ENCODE measurements around the gene RNF115.
"Not testable (repeated sequence)": the region's sequence is repeated elsewhere in the genome, so short reads cannot be mapped to it uniquely, and the experiment has no call there.

Gene RNF115

GRCh38 chr1:145827966-145828365, 4.1 kb upstream of the RNF115 start:
- DNase-seq (ENCODE audit: low spot score), result no peak

DNA sequence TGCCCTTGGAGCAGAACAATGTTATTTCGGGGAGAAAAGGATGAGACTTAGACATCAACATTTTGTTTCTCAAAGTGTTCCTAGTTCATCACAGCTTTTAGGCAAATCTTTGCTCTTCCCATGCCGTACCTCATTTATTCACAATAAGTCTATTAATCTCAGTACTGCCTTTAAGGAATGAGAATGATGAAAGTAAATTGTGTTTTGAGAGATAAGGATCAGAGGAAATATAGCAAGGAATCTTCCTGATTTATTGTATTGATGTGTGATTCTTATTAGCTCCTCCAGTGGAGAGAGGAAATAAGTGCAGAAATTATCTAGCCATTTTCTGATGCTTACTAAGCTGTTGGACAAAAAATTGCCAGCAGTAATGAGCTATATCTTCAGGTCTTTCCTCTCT, 2.1 kb upstream of the RNF115 start:
- DNase-seq (ENCODE audit: low spot score), result no peak

DNA sequence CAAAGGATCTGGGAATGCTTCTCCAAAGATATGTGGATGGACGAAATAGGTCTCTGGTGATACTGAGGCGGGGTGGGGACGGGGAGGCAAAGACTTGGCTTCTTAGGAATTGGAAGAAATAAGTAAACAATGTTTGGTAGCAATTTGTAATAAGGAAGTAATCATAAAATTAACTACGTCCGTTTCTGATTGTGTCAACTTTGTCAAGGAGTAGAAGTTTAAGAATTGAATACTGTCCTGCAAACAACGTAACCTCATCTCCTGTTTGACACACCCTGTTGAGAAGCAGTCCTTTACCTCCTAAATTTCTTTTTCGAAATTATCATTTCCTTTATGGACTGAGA, 576 bp upstream of the RNF115 start:
- no peak for DNase-seq (ENCODE audit: low spot score)

- not testable (repeated sequence) for DNase-seq (ENCODE audit: low spot score)
These were observed 1.0 kb downstream of the RNF115 start for GRCh38 chr1:145822779-145823331.

- DNase-seq (ENCODE audit: low spot score), result not testable (repeated sequence)
These were observed 5.8 kb downstream of the RNF115 start for GRCh38 chr1:145818095-145818494.

DNA sequence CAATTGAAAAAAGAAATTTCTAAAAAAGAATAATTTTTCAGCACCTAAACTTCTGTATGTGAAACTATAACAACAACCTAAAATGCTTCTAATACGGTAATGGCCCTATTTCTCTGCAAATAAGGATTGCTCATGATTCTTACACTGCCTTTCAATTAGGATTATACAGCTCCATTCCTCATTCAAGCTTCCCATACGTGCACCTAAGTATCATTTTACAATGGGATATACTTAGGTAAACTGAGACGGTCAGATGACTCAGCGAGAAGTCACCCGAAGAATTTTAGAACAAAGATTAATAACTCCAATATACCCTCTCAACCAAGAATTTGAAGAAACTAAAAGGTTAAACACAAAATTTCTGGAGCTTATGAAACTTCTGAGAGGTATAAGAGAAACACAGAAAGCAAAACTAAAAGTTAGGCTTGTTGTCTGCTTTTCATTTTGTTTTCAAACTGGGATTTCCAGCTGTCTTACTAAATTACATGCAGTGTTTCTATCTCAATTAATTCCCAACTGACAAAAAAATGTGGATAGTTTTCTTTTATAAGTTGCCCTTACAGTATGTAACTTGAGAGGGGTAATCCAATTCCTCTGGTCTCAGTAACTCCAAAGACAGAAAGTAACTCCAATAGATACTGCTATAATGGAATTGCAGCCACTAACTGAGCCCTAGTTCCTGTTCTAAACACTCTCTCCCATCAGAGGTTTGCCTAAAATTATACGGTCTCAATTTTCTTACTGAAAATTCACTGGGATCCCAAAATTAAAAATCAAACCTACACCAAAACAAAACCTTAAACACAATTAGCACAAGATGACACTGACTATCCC, 10.7 kb downstream of the RNF115 start:
- not testable (repeated sequence) for DNase-seq (ENCODE audit: low spot score)

DNA sequence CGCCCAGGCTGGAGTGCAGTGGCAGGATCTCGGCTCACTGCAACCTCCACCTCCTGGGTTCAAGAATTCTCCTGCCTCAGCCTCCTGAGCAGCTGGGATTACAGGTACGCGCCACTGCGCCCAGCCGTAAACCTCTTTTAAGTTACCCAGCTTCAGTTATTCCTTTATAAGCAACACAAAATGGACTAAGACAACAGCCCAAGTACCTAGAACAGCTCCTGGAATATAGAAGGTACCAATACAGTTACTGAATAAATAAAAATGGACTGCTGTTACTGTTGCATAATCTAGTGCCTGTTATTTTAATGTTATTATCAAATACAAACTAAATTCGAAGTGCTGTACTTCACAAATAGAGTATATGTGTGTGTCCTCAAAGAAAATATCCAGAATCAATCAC, 17.1 kb downstream of the RNF115 start:
- DNase-seq (ENCODE audit: low spot score), result no peak

DNA sequence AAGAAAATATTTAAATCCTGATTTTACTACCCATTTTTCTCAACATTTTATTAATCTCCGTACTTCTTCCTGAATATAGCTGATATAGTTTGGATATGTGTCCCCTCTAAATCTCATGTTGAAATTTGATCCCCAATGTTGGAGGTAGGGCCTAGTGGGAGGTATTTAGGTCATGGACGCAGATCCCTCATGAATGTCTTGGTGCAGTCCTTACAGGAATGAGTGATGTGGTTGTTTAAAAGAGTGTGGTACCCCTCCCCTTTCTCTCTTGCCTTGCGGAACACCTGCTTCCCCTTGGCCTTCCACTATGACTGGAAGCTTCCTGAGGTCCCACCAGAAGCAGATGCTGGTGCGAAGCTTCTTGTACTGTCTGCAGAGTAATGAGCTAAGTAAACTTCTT, 17.5 kb downstream of the RNF115 start:
- no peak for DNase-seq (ENCODE audit: low spot score)

DNA sequence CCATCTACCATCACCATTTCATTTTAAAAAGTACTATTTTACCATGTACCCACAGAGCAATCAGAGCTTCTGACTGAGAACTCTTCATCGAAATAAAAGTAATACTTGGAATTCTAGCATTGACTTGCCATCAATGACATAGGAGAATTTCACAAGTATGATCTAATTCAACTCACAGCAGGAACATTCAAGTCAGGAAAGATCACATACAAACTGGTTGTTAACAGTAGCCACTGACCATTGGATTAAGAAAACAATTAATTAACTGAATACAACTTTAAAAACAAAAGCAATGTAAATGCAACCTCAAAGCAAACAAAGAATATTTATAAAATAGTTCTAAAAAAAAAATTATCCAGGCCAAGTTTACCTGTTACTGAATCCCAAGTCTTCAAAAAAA, 18.8 kb downstream of the RNF115 start:
- DNase-seq (ENCODE audit: low spot score), result peak; percentile 15

DNA sequence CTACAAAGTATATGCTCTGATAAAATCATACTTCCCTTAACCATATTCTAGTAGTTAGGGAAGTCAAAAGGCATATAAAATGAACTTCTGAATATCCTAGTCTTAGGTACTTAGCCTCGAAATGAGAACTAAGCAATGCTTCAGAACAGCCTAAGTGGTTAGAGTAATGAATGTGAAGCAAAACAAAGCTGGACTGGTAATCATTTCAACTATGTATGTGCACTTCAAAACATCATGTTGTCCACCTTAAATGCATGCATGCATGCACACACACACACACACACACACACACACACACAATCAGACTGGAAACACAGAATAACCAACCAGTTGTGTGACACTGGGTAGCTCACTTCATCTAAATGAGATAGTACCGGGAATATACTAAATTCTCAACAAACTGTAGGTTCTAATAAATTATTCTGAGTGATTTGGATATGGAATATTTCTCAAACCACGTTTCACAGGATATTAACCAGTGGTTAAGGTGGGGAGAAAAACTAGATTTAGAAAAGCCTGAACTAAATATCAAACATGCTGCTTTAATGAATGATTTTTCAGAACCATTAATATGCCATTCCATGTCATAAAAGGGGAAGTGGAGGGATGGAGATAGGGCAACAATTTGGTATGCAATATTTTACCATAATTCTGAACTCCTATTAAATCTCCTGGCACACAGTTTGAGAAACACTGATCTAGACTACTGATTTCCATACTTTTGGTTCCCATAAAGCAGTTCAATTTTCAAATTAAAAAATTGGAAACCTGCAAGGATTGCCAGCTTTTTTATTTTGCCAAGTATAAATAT, 19.5 kb downstream of the RNF115 start:
- DNase-seq (ENCODE audit: low spot score), result no peak

DNA sequence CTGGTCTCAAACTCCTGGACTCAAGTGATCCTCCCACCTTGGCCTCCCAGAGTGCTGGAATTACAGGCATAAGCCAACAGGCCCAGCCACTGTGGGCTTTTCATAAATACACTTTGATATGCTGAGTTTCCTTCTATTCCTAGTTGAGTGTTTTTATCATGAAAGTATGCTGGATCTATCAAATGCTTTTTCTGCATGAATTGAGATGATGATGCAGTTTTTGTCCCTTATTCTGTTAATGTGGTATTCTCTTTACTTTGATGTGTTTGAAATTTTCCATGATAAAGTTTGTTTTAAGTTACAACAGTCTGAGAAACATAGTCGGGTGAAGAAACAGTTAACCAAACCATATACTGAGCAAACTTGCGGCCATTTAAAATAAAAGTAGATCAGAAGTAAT, 24.1 kb downstream of the RNF115 start:
- no peak for DNase-seq (ENCODE audit: low spot score)

DNA sequence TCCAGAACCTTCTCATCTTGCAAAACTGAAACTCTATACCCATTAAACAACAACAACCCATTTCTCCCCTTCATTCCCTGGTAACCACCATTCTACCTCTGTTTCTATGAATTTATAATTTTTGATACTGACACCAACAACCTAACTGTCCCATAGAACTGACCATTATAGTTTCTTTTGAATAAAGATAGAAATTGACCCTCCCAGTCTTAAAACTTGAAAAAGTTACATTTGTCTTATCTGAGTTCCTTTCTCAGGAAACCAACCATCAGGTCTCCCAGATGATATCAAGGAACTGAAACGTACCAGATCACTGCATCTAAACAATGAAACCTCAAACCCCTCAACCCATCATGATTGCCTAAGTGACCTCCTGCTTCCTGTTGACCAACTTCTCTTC, 27.1 kb downstream of the RNF115 start:
- DNase-seq (ENCODE audit: low spot score), result no peak

DNA sequence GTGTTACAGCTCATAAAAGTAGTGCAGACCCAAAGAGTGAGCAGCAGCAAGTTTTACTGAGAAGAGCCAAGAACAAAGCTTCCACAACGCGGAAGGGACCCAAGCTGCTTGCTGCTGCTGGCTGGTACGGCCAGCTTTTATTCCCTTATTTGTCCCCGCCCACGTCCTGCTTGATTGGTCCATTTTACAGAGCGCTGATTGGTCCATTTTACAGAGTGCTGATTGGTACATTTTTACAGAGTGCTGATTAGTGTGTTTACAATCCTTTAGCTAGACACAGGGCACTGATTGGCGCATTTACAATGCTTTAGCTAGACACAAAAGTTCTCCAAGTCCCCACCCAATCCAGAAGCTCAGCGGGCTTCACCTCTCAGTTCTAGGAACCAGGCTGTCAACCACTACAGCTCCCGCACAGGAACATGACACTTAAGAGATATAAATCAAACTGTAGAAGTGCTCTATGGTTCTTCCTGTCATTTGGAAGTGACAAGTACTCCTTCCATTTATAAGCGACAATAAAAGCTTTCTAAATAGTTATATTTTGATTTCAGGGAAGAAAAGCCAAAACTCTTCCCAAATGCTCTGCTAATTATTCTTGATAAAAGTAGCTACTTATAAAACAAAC, 28.5 kb downstream of the RNF115 start:
- DNase-seq (ENCODE audit: low spot score), result no peak

DNA sequence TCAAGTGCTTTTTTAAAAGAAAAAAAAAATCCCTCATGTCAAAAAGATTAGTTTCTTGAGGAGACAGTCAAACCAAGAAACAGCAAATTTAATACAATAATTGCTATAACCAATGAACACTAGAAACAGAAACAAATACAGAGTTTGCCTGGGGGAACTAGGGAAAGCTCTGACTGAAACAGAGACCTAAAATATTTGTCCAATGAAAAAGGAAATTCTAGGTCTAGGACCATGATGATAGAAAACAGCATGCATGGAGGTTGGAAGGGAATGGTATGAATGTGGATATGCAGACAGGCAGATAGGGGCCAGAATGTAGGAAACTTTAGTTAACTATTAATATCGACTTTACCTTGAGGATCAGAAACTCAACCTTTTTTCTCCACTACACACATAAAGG, 31.4 kb downstream of the RNF115 start:
- no peak for DNase-seq (ENCODE audit: low spot score)

- DNase-seq (ENCODE audit: low spot score), result not testable (repeated sequence)
These were observed 32.0 kb downstream of the RNF115 start for GRCh38 chr1:145791860-145792259.

GRCh38 chr1:145788580-145788979, 35.3 kb downstream of the RNF115 start:
- DNase-seq (ENCODE audit: low spot score), result no peak

GRCh38 chr1:145786271-145786670, 37.6 kb downstream of the RNF115 start:
- no peak for DNase-seq (ENCODE audit: low spot score)

GRCh38 chr1:145785547-145785946, 38.3 kb downstream of the RNF115 start:
- DNase-seq (ENCODE audit: low spot score), result no peak

- DNase-seq (ENCODE audit: low spot score), result no peak
These were observed 39.5 kb downstream of the RNF115 start for GRCh38 chr1:145784409-145784808.

- DNase-seq (ENCODE audit: low spot score), result peak; percentile 48
These were observed 41.4 kb downstream of the RNF115 start for GRCh38 chr1:145782272-145783099.

DNA sequence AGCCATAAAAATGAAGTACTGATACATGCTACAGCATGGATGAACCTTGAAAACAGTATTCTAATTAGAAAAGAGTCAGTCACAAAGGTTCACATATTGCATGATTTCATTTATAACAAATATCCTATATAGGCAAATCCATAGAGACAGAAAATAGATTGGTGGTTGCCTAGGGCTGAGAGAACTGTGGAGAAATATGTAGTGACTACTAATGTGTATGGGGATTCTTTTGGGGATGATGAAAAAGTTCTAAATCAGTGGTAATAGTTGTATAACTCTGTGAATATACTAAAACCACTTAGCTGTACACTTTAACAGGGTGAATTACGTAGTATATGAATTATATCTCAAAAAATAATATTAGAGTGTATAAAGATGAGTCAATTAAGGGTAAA, 45.8 kb downstream of the RNF115 start:
- DNase-seq (ENCODE audit: low spot score), result no peak
